Left colon (tissue), 2 donors: ENCODE results near the gene FOXD4L5. TPM values are rescaled to one million over a fixed set of nuclear protein-coding genes. Genes with fewer than 3 reads are reported as not detected.
"Not testable (repeated sequence)": the region's sequence is repeated elsewhere in the genome, so short reads cannot be mapped to it uniquely, and the experiment has no call there.

ENCODE experiments used
- ATAC-seq: fragments of 200-7000 bp; cut with Tn5 transposase; one replicate; pipeline ENCODE4 v1.9.1; 2020; ENCODE audit warnings: mild to moderate bottlenecking, moderate library complexity
- DNase-seq, 2 donors: peaks; one replicate each; pipeline ENCODE4 v3.0.0-alpha.2; 2020
- intact Hi-C, 2 donors: fragments of 100-400 bp; cut with DNase I in 1 of 2; cut with micrococcal nuclease in 1 of 2; formaldehyde crosslinking; loops; one replicate each; pipeline versions ENCODE4 v1.11.2 to v1.14.0; 2022; cut with DNase I, micrococcal nuclease
- long read RNA-seq: library from polyadenylated mRNA; unstranded; transcript quantifications from one replicate; pipeline ENCODE4 v2.0.0, GENCODE V29; 2021
- total RNA-seq, 2 donors: library from RNA; stranded (reverse); fragmentation: NEBNext Ultra II Directional; extraction: Animal tissue kit (Norgen Biotek cat#: 25700); gene quantifications; one replicate each; pipeline ENCODE4 v1.2.1, GENCODE V29; 2021
- donor health status: DM: no; HTN: no; CAD: no.
- donor health status: DM: yes; HTN: yes; CAD: no.

The FOXD4L5 gene
- under 1 TPM; 0.24 to 0.31 TPM for total RNA-seq
- long read RNA-seq: 0 reads

DNA sequence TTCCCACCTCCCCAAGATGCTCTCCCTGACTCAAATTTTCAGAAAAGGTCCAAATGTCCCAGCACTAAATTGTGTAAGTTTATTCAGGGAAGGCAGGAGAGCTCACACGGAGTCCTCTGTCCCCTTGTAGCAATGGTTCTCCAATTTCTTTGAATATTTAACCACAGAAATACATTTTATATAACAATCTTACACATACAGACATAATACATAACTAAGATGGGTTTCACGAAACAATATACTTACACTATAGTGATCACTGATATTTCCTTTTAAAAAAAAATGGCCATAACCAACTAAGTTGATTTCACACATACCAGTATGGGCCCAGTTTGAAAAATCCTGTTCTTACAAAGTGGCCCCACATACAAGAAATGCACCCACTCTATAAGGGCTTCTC is at the start of gene FOXD4L5:
Gene FOXD4L5 (minus strand): TSS at position 101 of the 400 bp plus-strand sequence. CDS start 832 bp downstream, outside the sequence.
- intact Hi-C loops, DNase-seq, ATAC-seq: not testable (repeated sequence)

DNA sequence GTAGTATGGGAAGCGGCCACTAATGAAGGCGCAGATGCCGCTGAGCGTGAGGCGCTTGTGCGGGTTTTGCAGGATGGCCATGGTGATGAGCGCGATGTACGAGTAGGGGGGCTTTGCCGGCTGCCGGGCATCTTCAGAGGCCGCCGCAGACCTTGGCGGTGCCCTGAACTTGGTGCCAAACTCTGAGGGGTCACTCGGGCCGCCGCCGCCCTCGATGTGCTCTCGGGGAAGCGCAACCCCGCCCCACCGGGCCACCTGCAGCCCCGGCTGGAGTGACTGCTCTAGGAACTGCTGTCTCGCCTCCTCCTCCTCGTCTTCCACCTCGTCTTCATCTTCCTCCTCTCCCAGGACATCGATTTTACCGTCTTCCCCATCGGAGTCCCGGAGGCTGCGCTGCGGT is 1.1 kb downstream of the FOXD4L5 start:
- intact Hi-C loops, ATAC-seq, DNase-seq: not testable (repeated sequence)

DNA sequence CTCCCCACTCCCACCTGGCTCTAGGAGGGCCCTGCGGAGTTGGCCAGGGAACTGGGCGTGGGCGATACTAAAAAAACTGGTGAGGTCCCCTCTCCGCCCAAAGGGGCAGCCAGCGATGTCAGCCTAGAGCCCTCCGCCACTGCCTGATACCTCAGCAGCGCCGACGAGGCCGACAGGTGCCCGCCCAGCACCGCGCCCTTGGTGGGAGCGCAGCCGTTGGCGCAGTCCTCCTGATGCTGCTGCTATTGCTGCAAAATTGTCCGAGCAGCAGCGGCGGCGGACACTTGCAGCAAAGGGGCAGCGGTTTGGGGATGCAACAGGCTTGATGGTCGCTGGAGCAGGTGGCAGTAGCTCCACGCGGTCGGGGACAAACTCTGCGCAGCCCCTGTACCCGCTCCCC is 2.0 kb downstream of the FOXD4L5 start:
- DNase-seq, intact Hi-C loops, ATAC-seq: not testable (repeated sequence)
